ENCODE data around the gene GALNT18.

GRCh38 chr11:11424688-11425087, 197.1 kb downstream of the GALNT18 start:
- TF ChIP-seq CTCF (IDR thresholded peaks at IDR 0.05): no peak
- no peak for TF ChIP-seq POLR2A (IDR thresholded peaks at IDR 0.05)
- no peak for TF ChIP-seq POLR2AphosphoS5 (IDR thresholded peaks at IDR 0.05)

Data from prostate gland (tissue), 2 donors.